Heart right ventricle (tissue), 16 donors: Measurements from ENCODE around the gene BZW2. TPM values are rescaled to one million over a fixed set of nuclear protein-coding genes. Genes with fewer than 3 reads are reported as not detected.

Experiments used
- ATAC-seq, 8 donors: fragments of 200-7000 bp; cut with Tn5 transposase; one replicate each; pipeline ENCODE4 v1.9.1; 2020; ENCODE audit warnings: mild to moderate bottlenecking in 8 of 8, moderate library complexity in 8 of 8, moderate number of reproducible peaks in 1 of 8
- DNase-seq, 2 donors: peaks; one replicate each; pipeline ENCODE4 v3.0.0-alpha.2; 2020
- H3K27ac ChIP-seq, 10 donors: fragments of 200-600 bp; sonication (generic) in 2 of 10; one replicate each; pipeline versions ENCODE4 v1.5.0 to v1.8.0; 2020 to 2022; ENCODE audit warnings: mild to moderate bottlenecking in 3 of 10
- H3K27me3 ChIP-seq, 7 donors: fragments of 200-600 bp; one replicate each; pipeline ENCODE4 v1.8.0; 2021 to 2022; ENCODE audit warnings: mild to moderate bottlenecking in 2 of 7
- H3K36me3 ChIP-seq, 9 donors: fragments of 200-600 bp; sonication (generic) in 1 of 9; one replicate each; pipeline versions ENCODE4 v1.5.0 to v1.8.0; 2020 to 2022; ENCODE audit warnings: mild to moderate bottlenecking in 2 of 9
- H3K4me1 ChIP-seq, 9 donors: fragments of 200-600 bp; sonication (generic) in 1 of 9; one replicate each; pipeline versions ENCODE4 v1.5.0 to v1.8.0; 2020 to 2022; ENCODE audit warnings: mild to moderate bottlenecking in 4 of 9
- H3K4me3 ChIP-seq, 10 donors: fragments of 200-600 bp; sonication (generic) in 2 of 10; one replicate each; pipeline versions ENCODE4 v1.5.0 to v1.8.0; 2020 to 2022; ENCODE audit warnings: mild to moderate bottlenecking in 7 of 10, moderate library complexity in 2 of 10
- H3K9me3 ChIP-seq, 11 donors: fragments of 200-600 bp in 10 of 11; sonication (generic) in 2 of 11; one replicate each; pipeline versions ENCODE4 v1.5.0 to v1.8.0; 2013 to 2022; ENCODE audit warnings: mild to moderate bottlenecking in 2 of 11, control low read depth in 1 of 11, moderate library complexity in 1 of 11
- CTCF ChIP-seq, 9 donors: fragments of 200-600 bp; sonication (generic) in 2 of 9; IDR thresholded peaks; one replicate each; pipeline versions ENCODE4 v1.5.0 to v1.8.0; 2021 to 2022; ENCODE audit warnings: antibody characterized with exemption in 9 of 9, mild to moderate bottlenecking in 5 of 9, moderate library complexity in 1 of 9
- WGBS, 2 donors: extraction: QIAGEN DNeasy Blood & Tissue Kit; methylation state at CpG; one replicate each; pipeline ENCODE4 v1.1.7; 2013; ENCODE audit warnings: inconsistent platforms in 1 of 2; 5-methylcytosine and 5-hydroxymethylcytosine counted together
- intact Hi-C, 10 donors: fragments of 100-400 bp; cut with DNase I; formaldehyde crosslinking; loops; one replicate each; pipeline versions ENCODE4 v1.11.1 to v1.14.2; 2022
- polyA plus RNA-seq, 2 donors: library from polyadenylated mRNA; stranded (reverse); fragments of 200-250 nt; gene quantifications; one replicate each; pipeline ENCODE4 v1.2.3, GENCODE V29; 2013
- total RNA-seq, 10 donors: library from RNA; stranded (reverse); fragmentation: NEBNext Ultra II Directional in 3 of 10; extraction: Animal tissue kit (Norgen Biotek cat#: 25700) in 3 of 10; gene quantifications; one replicate each; pipeline versions ENCODE4 v1.2.1 to v1.2.4, GENCODE V29; 2021 to 2023
- donor health status: Arrhythmogenic right ventricular cardiomyopathy.
- donor health status: ischemic (EF 13 %, LVEDD 7.1; RV severe dilation, severe dysfunction).
- donor health status: healthy with polysubstance abuse.
- donor health status: DM: no; HTN: yes; CAD: no.
- donor health status: DM: no; HTN: no; CAD: no.
- donor health status: ischemic (EF 25% LVEDD 6.9; RV normal size, moderate dysfunction).
- donor health status: ischemic (EF 25% LVEDD 5.7; RV mildly dilated, moderate dysfunction).
- donor health status: healthy.
- donor health status: DM: yes; HTN: yes; CAD: no.
- donor health status: Ischemic cardiomyopathy.
- donor health status: ischemic (EF 35%, LVEDD 5.7; RV mildly dilated, moderate dysfunction).
- donor health status: nonischemic (EF 11% LVEDD 7.7; RV severe dilation, severe dysfunction).
- donor health status: DM: yes; HTN: yes; CAD: no.
- donor health status: PGD.
- donor health status: ischemic (EF 29% LVEDD 5.4; RV normal size, mild dysfunction).
- donor health status: nonischemic (EF 23%, LVEDD 6.1; RV moderate dilation, normal function).

BZW2 gene
- total and polyA plus RNA-seq, 12 donors, result 147 to 470 (median 337) TPM

DNA sequence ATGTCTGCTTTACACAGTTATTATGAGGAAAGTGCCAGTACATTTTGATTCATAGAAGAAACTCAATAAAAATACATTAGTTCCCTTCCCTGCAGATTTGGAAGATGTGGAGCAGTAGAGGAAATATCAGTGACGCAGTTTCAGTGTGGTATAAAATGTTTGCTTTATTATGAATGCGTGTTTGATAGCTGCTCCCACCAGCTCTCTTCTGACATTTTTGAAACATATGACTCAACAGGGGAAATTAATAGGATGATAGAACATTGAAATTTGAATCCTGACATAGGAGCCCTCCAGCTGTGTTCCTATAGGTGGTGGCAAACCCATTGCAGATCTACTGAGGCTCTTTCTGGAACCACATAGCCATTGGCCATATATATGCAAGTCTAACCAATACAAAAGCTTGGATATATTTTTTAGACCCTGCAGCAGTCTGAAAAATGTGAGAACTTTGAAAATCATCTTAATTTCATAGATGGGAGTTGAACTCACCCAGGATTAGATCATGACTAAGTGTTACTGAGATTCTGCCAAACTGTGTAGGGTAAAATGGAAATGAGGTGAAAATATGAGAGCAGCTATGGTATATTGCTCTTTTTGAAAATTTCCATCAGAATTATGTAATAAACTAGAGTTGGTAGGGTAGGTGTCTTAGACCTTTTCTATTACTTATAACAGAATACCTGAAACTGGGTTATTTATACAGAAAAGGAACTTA lies 47.8 kb downstream of the BZW2 start:
- WGBS, 2 donors, result 96 to 98% methylated on average over 2 of the region's 2 CpGs
- Histone ChIP-seq H3K9me3 (no peaks in the 10 kb centered on the region), H3K27ac (no peak overlapping the region), H3K27me3 (no peaks in the 10 kb centered on the region), H3K36me3 (peaks cover 0 to 100% (median 54%) of the 10 kb centered on the region in 9 donors), H3K4me3 (no peak overlapping the region), H3K4me1 (no peaks in the 10 kb centered on the region)
- no peak for TF ChIP-seq CTCF (IDR thresholded peaks at IDR 0.05)
- ATAC-seq, result no peak
- intact Hi-C loops, result loop anchor here in 6 of 10 donors (2.0 to 10.0 kb wide), 6 partner anchors 49 to 225 kb away; partner anchors contain the start of genes AGR2 (in 1 of the 6), ANKMY2 (in 1 of the 6) and BZW2 (in 1 of the 6)
- no peak for DNase-seq

- H3K36me3 ChIP-seq, result peaks cover 0 to 100% (median 61%) of the 10 kb centered on the region in 9 donors
- H3K9me3 ChIP-seq, result no peaks in the 10 kb centered on the region
- ATAC-seq (no peak), DNase-seq (no peak)
- intact Hi-C loops, result loop anchor here in 9 of 10 donors (2.0 to 10.0 kb wide), 8 partner anchors 50 to 224 kb away; partner anchors contain the start of genes AGR2 (in 1 of the 9), ANKMY2 (in 1 of the 9) and BZW2 (in 1 of the 9)
- no peak overlapping the region for H3K4me3 ChIP-seq
- no peak for TF ChIP-seq CTCF (IDR thresholded peaks at IDR 0.05)
- no peaks in the 10 kb centered on the region for H3K27me3 ChIP-seq
- 65 to 74% methylated on average over 6 of the region's 6 CpGs for WGBS, 2 donors
- no peaks in the 10 kb centered on the region for H3K4me1 ChIP-seq
- no peak overlapping the region for H3K27ac ChIP-seq
These were observed 48.8 kb downstream of the BZW2 start for GRCh38 chr7:16694806-16695205.

GRCh38 chr7:16695621-16696237 lies 49.7 kb downstream of the BZW2 start:
- Histone ChIP-seq H3K4me3 (no peak overlapping the region), H3K27ac (no peak overlapping the region), H3K9me3 (no peaks in the 10 kb centered on the region), H3K4me1 (no peaks in the 10 kb centered on the region), H3K27me3 (no peaks in the 10 kb centered on the region), H3K36me3 (peaks cover 0 to 100% (median 60%) of the 10 kb centered on the region in 9 donors)
- WGBS, 2 donors, result 66 to 80% methylated on average over 4 of the region's 4 CpGs
- peak in 8 of 9 donors; percentile 33 to 73 (median 62) for TF ChIP-seq CTCF (IDR thresholded peaks at IDR 0.05)
- DNase-seq, result peak in 1 of 2 donors; percentile 29
- ATAC-seq, result peak in 7 of 8 donors; percentile 68 to 80 (median 77)
- intact Hi-C loops, result loop anchor here (2.0 to 10.0 kb wide), 8 partner anchors 51 to 225 kb away; partner anchors contain the start of genes AGR2 (in 1 of the 10), ANKMY2 (in 1 of the 10) and BZW2 (in 1 of the 10)

DNA sequence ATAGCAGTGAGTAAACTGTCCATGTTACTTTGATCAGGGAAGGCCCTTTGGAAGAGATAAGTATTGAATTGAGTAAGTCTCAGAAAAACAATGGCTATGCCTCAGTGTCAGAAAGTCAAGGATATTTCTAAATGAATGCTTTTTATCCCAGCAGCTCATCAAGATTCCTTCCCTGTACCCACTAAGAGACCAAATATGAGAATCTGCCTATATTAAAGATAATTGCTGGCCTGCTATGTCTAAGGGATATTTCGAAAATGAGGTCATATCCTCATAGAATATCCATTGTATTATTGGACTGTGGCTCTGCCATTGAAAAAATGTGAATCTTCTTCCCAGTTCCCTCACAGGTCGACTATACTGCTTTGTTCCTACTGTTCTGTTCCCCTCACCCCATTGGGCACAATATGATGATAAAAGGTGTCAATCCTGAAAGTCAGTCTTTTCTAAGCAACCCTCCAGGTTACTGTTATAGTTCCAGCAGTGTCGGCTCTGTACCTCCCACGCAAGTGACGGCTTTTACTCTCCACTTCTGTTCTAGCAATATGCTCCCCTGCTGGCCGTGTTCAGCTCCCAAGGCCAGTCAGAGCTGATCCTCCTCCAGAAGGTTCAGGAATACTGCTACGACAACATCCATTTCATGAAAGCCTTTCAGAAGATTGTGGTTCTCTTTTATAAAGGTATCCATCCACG lies 51.7 kb downstream of the BZW2 start:
- intact Hi-C loops, result loop anchor here in 8 of 10 donors (2.0 to 10.0 kb wide), 6 partner anchors 53 to 223 kb away; partner anchors contain the start of genes AGR2 (in 1 of the 8), ANKMY2 (in 1 of the 8) and BZW2 (in 1 of the 8)
- H3K36me3 ChIP-seq, result peaks cover 0 to 99% (median 54%) of the 10 kb centered on the region in 9 donors
- H3K4me3 ChIP-seq, result no peak overlapping the region
- DNase-seq, result no peak
- peaks cover 0 to 3% (median 0%) of the 10 kb centered on the region in 9 donors for H3K4me1 ChIP-seq
- TF ChIP-seq CTCF (IDR thresholded peaks at IDR 0.05), result no peak
- H3K9me3 ChIP-seq, result no peaks in the 10 kb centered on the region
- ATAC-seq, result no peak
- H3K27ac ChIP-seq, result no peak overlapping the region
- H3K27me3 ChIP-seq, result no peaks in the 10 kb centered on the region
- 79 to 84% methylated on average over 8 of the region's 8 CpGs for WGBS, 2 donors
